Measurements from ENCODE around the gene SPDL1. TPM values are rescaled to one million over a fixed set of nuclear protein-coding genes. Genes with fewer than 3 reads are reported as not detected.

Gene SPDL1
- total and polyA plus RNA-seq, 2 of the 8 experiments (the other 6 are each of a cell fraction or from before 2014, with no cell fraction given): 16.9 to 44.5 TPM

- Histone ChIP-seq H3K79me2 (ENCODE audit: control insufficient read depth in 1 of 2, insufficient read depth in 2 of 2, low read length in 2 of 2) (no peaks in the 10 kb centered on the region), H3K4me2 (ENCODE audit: insufficient read depth in 1 of 2, low read depth in 2 of 2, low read length in 2 of 2) (no peak overlapping the region), H3K4ac (replicated peaks; ENCODE audit: insufficient read length, low read depth, low read length) (no peak overlapping the region), H4K20me1 (replicated peaks in 1 of 2; ENCODE audit: control insufficient read depth in 1 of 2, insufficient read depth in 2 of 2, low read length in 2 of 2) (no peaks in the 10 kb centered on the region), H3K9me3 (ENCODE audit: insufficient read depth in 2 of 2, low read depth in 1 of 2, low read length in 1 of 2) (peaks cover 5 to 9% of the 10 kb centered on the region in 2 experiments; a peak in 2 of 4 replicates), H2AFZ (ENCODE audit: low read length) (no peak overlapping the region), H3K4me3 (ENCODE audit: extremely low read depth in 1 of 4, insufficient read depth in 2 of 4, low read depth in 3 of 4, low read length in 4 of 4) (no peak overlapping the region), H3K18ac (ENCODE audit: extremely low read depth, low read length) (no peak overlapping the region), H3K23me2 (ENCODE audit: low read depth, low read length) (peaks cover 3% of the 10 kb centered on the region; the same call in 1 of the 2 replicates), H2BK12ac (ENCODE audit: low read depth, low read length) (no peak overlapping the region), H3K9ac (replicated peaks in 1 of 4; ENCODE audit: extremely low read depth in 1 of 4, low read depth in 3 of 4, low read length in 3 of 4) (no peak overlapping the region), H3K27ac (ENCODE audit: low read depth, low read length) (no peak overlapping the region), H3K79me1 (ENCODE audit: low read depth, low read length) (no peaks in the 10 kb centered on the region), H2BK20ac (ENCODE audit: low read length) (no peak overlapping the region), H4K5ac (ENCODE audit: insufficient read length, low read depth, low read length) (no peak overlapping the region), H4K91ac (replicated peaks; ENCODE audit: insufficient read length, low read length) (no peak overlapping the region), H3K56ac (replicated peaks; ENCODE audit: insufficient read length, low read depth, low read length) (no peak overlapping the region), H2BK120ac (replicated peaks; ENCODE audit: low read depth, low read length) (no peak overlapping the region), H3K23ac (ENCODE audit: insufficient read length) (no peak overlapping the region), H2BK15ac (ENCODE audit: low read length) (no peak overlapping the region), H2BK5ac (ENCODE audit: low read depth, low read length) (no peak overlapping the region), H3K4me1 (replicated peaks in 1 of 4; ENCODE audit: control insufficient read depth in 3 of 4, insufficient read depth in 4 of 4, low read length in 3 of 4) (peaks cover 0 to 10% (median 4%) of the 10 kb centered on the region in 4 experiments; a peak in 6 of 7 replicates), H3K36me3 (ENCODE audit: control insufficient read depth in 2 of 4, insufficient read depth in 4 of 4, low read length in 3 of 4) (no peaks in the 10 kb centered on the region), H2AK5ac (ENCODE audit: low read depth, low read length) (no peak overlapping the region), H3K14ac (ENCODE audit: insufficient read length) (no peak overlapping the region), H3K27me3 (replicated peaks in 1 of 4; ENCODE audit: control insufficient read depth in 3 of 4, extremely low read depth in 1 of 4, insufficient read depth in 3 of 4, low read length in 3 of 4) (peaks cover 0 to 17% (median 6%) of the 10 kb centered on the region in 4 experiments; a peak in 5 of 7 replicates), H4K8ac (ENCODE audit: extremely low read depth, insufficient read depth, low read length) (no peak overlapping the region)
- CTCF ChIA-PET (ENCODE audit: partially characterized antibody): interaction anchor here (0.7 kb wide), 2 partner anchors 46 to 47 kb away, joined by 3 read pairs; no protein-coding TSS in a partner anchor
- FAIRE-seq (no peak), DNase-seq (ENCODE audit: low read depth in 1 of 2, low spot score in 2 of 2) (no peak)
- POLR2A ChIA-PET (ENCODE audit: partially characterized antibody): no interaction called here
- WGBS, 2 experiments (ENCODE audit: extremely low coverage in 1 of 2, insufficient coverage in 1 of 2, insufficient read length in 1 of 2, insufficient replicate concordance in 2 of 2, low coverage in 1 of 2, low lambda C conversion rate in 2 of 2, missing lambda C conversion rate in 1 of 2): 85% methylated on average over 1 of the region's 1 CpG; no CpG with 5 or more reads in 1 of the 2 experiments
- TF ChIP-seq BACH1 (IDR thresholded peaks at IDR 0.05; ENCODE audit: low read length): no peak
- no peak for TF ChIP-seq SAP30 (IDR thresholded peaks at IDR 0.05; ENCODE audit: insufficient read depth, insufficient replicate concordance, low read length)
- TF ChIP-seq RAD21 (IDR thresholded peaks at IDR 0.05 in 1 of 2, conservative IDR thresholded peaks at IDR 0.05 in 1 of 2; ENCODE audit: low read depth in 2 of 2, low read length in 2 of 2): no peak
- no peak for TF ChIP-seq POLR2AphosphoS5 (IDR thresholded peaks at IDR 0.05; ENCODE audit: low read depth, low read length)
- TF ChIP-seq POU5F1 (IDR thresholded peaks at IDR 0.05; ENCODE audit: low read depth, low read length): no peak
- no peak for TF ChIP-seq RXRA (IDR thresholded peaks at IDR 0.05; ENCODE audit: insufficient read depth, low read depth, low read length)
- no peak for TF ChIP-seq ASH2L (IDR thresholded peaks at IDR 0.05; ENCODE audit: low read length)
- no peak for TF ChIP-seq SUZ12 (IDR thresholded peaks at IDR 0.05; ENCODE audit: low read length)
- no peak for TF ChIP-seq BRCA1 (IDR thresholded peaks at IDR 0.05; ENCODE audit: low read depth, low read length)
- no peak for TF ChIP-seq PHF8 (conservative IDR thresholded peaks at IDR 0.05; ENCODE audit: low read depth, low read length)
- no peak for TF ChIP-seq SIN3A (conservative IDR thresholded peaks at IDR 0.05 in 1 of 2, IDR thresholded peaks at IDR 0.05 in 1 of 2; ENCODE audit: low read depth in 1 of 2, low read length in 2 of 2)
- TF ChIP-seq, protein P1, sequence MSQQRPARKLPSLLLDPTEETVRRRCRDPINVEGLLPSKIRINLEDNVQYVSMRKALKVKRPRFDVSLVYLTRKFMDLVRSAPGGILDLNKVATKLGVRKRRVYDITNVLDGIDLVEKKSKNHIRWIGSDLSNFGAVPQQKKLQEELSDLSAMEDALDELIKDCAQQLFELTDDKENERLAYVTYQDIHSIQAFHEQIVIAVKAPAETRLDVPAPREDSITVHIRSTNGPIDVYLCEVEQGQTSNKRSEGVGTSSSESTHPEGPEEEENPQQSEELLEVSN (IDR thresholded peaks at IDR 0.05): no peak
These were observed 51.0 kb downstream of the SPDL1 start for GRCh38 chr5:169634606-169635005.
